Embryonic facial prominence (tissue), 1 donor: ENCODE results near the gene CNTNAP5.

Source experiments
- DNase-seq: peaks from one replicate; pipeline ENCODE4 v3.0.0-alpha.2; 2016; ENCODE audit errors: extremely low spot score

CNTNAP5 gene

GRCh38 chr2:124542932-124543640, 518.0 kb downstream of the CNTNAP5 start:
- no peak for DNase-seq

GRCh38 chr2:124547700-124548099, 522.6 kb downstream of the CNTNAP5 start:
- DNase-seq: no peak

GRCh38 chr2:124558277-124558905, 533.3 kb downstream of the CNTNAP5 start:
- DNase-seq: no peak

GRCh38 chr2:124559236-124559635, 534.1 kb downstream of the CNTNAP5 start:
- DNase-seq: no peak

- no peak for DNase-seq
Observed at GRCh38 chr2:124560592-124561112, 535.6 kb downstream of the CNTNAP5 start.

- DNase-seq: no peak
Observed at GRCh38 chr2:124561486-124561885, 536.4 kb downstream of the CNTNAP5 start.

- DNase-seq: no peak
Observed at GRCh38 chr2:124563426-124563825, 538.3 kb downstream of the CNTNAP5 start.

GRCh38 chr2:124566518-124566970, 541.5 kb downstream of the CNTNAP5 start:
- DNase-seq: no peak

GRCh38 chr2:124570872-124571271, 545.8 kb downstream of the CNTNAP5 start:
- DNase-seq: no peak

- no peak for DNase-seq
Observed at GRCh38 chr2:124571836-124572235, 546.7 kb downstream of the CNTNAP5 start.

GRCh38 chr2:124572934-124573634, 548.0 kb downstream of the CNTNAP5 start:
- DNase-seq: no peak

GRCh38 chr2:124575497-124575896, 550.4 kb downstream of the CNTNAP5 start:
- DNase-seq: no peak

GRCh38 chr2:124580263-124580662, 555.2 kb downstream of the CNTNAP5 start:
- no peak for DNase-seq

GRCh38 chr2:124582387-124582786, 557.3 kb downstream of the CNTNAP5 start:
- DNase-seq: no peak

GRCh38 chr2:124584615-124585014, 559.5 kb downstream of the CNTNAP5 start:
- DNase-seq: no peak

GRCh38 chr2:124585277-124585676, 560.2 kb downstream of the CNTNAP5 start:
- no peak for DNase-seq

- no peak for DNase-seq
Observed at GRCh38 chr2:124586210-124586609, 561.1 kb downstream of the CNTNAP5 start.

GRCh38 chr2:124586835-124587234, 561.7 kb downstream of the CNTNAP5 start:
- no peak for DNase-seq

GRCh38 chr2:124589971-124590370, 564.9 kb downstream of the CNTNAP5 start:
- DNase-seq: no peak

- DNase-seq: no peak
Observed at GRCh38 chr2:124602759-124603158, 577.7 kb downstream of the CNTNAP5 start.

GRCh38 chr2:124604940-124605339, 579.9 kb downstream of the CNTNAP5 start:
- no peak for DNase-seq

GRCh38 chr2:124607679-124608078, 582.6 kb downstream of the CNTNAP5 start:
- DNase-seq: no peak

- DNase-seq: no peak
Observed at GRCh38 chr2:124609667-124610066, 584.6 kb downstream of the CNTNAP5 start.
